ENCODE measurements around the gene IRF2BPL.

- TF ChIP-seq POLR2AphosphoS5 (IDR thresholded peaks at IDR 0.05; ENCODE audit: low read depth, low read length) (no peak), POLR2A (IDR thresholded peaks at IDR 0.05; ENCODE audit: low read depth, low read length) (no peak), TAF1 (IDR thresholded peaks at IDR 0.05; ENCODE audit: borderline replicate concordance, low read depth, low read length) (no peak)
Measured at GRCh38 chr14:76990084-76990483, 38.4 kb downstream of the IRF2BPL start.
